HG03135 (cell line): ENCODE measurements around the gene FAM83C.

ENCODE experiments used
- ATAC-seq: cut with Tn5 transposase; IDR thresholded peaks from one replicate; pipeline ENCODE4 v1.9.1; 2021; ENCODE audit warnings: mild to moderate bottlenecking, moderate library complexity; ENCODE audit not compliant: unreplicated experiment

The FAM83C gene

DNA sequence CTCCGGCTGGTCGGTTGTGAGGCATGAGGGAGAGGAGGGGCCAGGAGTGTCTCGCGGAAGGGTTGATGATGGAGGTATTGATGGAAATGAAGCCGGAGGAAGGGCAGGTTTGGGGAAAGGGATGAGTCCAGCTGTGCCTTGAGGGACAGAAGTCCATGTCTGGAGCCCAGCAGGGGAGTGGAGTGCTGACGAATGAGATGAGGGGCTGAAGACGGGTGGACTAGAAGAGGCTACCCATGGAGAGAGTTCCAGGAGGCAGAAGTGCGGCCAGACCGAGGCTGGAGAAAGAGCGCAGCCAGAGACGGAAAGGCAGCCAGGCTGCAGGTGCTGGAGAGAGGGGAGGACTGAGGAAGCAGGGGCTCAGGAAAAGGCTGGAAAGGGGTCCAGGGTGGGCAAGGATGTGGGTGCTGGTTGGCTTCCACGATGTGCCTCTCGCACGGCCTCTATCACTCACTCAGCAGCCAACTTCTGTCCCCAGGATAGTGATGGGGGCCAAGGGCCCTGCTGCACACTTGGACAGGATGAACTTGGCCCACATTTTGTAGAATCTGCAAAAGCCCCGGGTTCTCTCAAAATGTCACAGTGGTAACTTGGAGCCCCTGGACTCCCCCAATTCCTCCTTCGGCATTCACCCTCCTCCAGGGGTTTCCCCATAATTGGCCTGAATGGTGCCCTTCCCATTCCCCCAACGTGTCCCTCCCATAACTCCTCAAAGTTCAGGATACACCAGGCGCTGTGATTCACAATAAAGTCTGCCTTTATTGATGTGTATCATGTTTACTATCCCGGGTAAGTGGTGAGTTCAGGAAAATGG lies 7.0 kb downstream of the FAM83C start:
- no peak for ATAC-seq

GRCh38 chr20:35284267-35284991 lies 7.8 kb downstream of the FAM83C start, which contains the start of gene EIF6:
EIF6 (minus strand) TSS chr20:35284772; CDS start chr20:35284487, 285 bp downstream.
- peak; percentile 81 for ATAC-seq

DNA sequence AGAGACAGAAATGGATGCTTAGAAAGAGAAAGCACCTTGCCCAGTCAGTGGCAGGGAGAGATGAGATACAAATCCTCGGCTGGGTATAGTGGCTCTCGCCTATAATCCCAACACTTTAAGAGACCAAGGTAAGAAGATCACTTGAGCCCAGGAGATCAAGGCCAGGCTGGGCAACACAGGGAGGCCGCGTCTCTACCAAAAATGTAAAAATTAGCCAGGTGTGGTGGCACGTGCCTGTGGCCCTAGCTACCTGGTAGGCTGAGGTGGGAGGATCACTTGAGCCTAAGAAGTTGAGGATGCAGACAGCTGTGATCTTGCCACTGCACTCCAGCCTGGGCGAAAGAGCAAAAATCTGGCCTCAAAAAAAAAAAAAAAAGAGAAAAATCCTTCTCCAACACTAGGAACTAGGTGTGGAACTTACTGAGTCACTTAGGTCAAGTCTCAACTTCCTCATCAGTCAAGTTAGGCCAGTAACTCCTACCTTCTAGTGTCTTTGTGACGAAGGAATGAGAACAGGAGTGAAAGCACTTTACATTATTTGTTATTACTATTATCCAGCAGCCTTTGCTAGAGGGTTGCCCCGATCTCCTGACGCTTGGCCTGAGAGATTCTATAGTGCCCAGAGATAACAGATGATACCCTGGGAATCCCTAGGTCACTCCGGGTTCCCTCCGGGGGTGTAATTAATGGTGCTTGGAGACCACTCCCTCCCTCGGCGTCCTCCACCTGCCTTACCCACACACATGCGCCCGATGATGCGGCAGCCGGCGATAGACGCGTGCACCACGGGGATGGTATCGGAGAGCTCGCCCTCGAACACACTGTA lies 8.6 kb downstream of the FAM83C start:
- no peak for ATAC-seq

DNA sequence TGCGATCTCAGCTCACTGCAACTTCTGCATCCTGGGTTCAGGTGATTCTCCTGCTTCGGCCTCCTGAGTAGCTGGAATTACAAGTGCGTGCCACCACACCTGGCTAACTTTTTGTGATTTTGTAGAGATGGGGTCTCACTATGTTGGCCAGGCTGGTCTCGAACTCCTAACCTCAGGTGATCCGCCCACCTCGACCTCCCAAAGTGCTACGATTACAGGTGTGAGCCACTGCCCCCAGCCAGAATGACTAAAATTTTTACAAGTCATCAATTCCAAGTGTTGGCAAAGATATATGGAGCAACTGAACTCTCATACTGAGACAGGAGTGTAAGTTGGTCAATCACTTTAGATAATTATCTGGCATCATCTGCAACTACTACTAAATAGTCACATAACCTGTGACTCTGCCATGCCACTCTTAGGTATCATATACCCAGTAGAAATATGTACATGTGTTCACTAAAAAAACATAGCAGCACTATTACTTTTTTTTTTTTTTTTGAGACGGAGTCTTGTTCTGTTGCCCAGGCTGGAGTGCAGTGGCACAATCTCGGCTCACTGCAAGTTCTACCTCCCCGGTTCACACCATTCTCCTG lies 10.6 kb downstream of the FAM83C start:
- no peak for ATAC-seq

- no peak for ATAC-seq
Observed at GRCh38 chr20:35280523-35280922, 11.7 kb downstream of the FAM83C start.

- ATAC-seq, result no peak
Observed at GRCh38 chr20:35279533-35280174, 12.6 kb downstream of the FAM83C start.

DNA sequence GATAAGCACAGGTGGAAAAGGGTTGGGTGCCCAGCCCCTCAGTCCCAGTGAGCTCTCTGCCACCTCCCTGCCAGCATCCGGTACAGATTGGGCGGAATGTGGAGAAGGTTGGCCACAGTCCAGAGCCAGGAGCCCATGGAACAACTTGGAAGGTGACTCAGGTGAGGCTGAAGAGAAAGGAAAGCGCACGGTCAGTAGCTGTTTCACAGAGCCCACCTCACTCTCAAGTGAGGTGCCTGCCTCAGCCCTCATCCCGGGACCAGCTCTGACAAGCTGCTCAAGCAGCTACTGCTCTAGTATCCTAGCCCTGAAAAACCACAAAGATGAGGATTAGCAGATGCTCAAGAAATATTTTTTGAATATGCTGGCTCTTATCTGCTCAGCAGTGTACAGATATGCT lies 13.2 kb downstream of the FAM83C start:
- no peak for ATAC-seq

DNA sequence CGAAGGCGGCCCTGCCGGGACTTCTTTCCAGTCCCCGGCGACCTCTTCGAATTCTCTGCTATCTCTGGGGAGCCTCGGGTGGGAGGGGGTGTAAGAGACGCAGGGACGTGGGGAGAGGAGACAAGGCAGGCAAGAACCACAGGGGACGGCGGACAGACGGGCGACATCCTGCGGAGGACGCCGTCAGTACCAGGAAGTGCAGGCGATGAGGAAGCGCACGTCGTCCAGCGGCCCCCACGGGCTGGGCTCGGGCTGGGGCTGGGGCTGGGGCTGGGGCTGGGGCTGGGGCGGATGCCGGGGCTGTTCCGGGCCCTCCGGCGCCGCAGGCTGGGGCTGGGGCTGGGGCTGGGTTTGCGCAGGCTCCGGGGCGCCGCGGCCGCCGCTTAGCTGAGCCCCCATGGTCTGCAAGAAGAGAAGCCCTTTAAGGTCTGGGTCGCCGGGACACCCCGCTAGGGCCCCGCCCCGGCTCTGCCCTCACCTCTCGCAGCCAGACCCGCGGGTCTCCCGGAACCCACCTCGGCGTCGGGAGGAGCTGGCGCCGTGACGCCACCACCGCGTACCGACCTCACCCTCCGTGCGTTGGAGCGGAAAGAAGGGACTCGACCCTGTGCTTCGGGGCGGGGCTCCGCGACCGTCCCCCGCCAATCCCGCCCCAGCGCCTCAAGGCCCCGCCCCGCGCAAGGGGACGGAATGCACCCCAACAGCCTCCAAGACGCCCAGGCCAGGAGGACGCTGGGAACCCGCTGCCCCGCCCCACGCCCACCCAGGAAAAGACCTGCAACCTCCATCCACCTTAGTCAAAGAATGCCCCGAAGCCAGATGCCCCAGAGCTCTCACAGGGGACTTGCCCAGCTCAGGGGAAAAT lies 14.5 kb downstream of the FAM83C start, which contains the start of gene MMP24OS:
Gene MMP24OS, minus strand, starts transcription at position 592 of the 865 bp plus-strand sequence. Its CDS starts 193 bp downstream, at position 399.
- ATAC-seq, result peak; percentile 66

GRCh38 chr20:35277127-35277526 lies 15.1 kb downstream of the FAM83C start:
- ATAC-seq, result peak; percentile 14

DNA sequence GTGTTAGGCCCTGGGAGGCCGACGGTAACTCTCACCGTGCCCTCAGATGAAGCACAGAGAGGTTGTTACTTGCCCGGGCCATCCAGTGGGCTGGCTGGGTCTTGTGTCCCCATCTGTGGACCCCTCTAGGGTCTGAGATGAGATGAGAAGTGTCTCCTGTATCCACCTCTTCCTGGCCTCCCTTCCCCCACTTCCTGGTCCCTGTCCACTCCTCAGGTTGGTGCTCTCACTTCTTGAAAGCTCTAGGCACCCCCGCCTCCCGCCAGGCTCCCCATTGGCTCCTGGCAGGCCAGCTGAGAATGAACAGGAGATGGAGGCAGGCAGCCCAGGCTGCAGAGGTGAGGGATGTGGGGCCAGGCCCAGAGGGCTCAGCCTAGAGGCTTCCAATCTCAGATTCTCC lies 15.8 kb downstream of the FAM83C start:
- ATAC-seq, result no peak

GRCh38 chr20:35275741-35276251 lies 16.4 kb downstream of the FAM83C start:
- no peak for ATAC-seq

GRCh38 chr20:35274172-35275092 lies 17.8 kb downstream of the FAM83C start:
- ATAC-seq, result no peak

- no peak for ATAC-seq
Observed at GRCh38 chr20:35273449-35274171, 18.6 kb downstream of the FAM83C start.

DNA sequence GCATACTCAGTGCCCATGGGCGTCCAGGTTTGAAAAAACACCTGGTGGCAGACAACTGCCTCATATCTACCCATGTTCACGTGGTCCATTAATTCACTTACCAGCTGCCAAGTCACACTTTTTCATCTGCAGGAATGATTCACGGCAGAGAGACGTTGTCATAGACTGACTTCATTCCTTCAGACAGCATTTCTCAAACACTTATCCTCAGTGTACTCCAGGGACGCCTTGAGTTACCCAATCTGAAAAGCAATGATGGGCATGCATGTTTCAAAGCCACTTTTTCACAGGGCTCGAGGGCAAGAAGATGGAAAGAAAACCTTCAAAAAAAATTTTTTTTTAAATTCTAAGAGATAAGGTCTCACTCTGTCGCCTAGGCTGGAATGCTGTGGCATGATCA lies 20.3 kb downstream of the FAM83C start:
- ATAC-seq, result no peak

DNA sequence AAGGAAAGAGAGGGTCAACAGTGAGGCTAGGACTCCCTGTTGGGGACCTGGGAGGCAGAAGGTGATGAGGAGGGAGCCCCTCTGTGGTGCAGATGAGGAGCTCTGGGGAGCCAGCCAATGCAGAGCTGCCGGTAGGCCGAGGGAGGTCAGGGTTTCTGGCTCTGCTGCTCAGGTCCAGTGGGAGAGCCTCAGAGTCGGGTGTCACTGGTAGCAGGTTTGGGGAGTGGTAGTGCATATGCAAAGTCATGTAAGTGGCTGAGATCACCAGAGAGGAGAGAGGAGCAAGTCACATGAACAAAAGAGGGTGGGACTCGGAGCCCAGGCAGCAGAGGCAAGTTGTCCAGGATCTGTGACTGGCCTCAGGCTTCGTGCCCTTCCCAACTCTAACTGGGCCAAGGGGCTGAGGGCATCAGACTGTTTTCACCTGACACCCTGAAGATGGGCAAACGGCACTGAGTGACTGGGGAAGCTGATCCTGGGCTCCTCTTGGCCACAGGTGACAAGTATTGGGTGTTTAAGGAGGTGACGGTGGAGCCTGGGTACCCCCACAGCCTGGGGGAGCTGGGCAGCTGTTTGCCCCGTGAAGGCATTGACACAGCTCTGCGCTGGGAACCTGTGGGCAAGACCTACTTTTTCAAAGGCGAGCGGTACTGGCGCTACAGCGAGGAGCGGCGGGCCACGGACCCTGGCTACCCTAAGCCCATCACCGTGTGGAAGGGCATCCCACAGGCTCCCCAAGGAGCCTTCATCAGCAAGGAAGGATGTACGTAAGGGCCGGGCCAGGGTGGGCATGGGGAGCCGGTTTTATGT lies 20.9 kb downstream of the FAM83C start:
- ATAC-seq, result no peak
